DMS153 treated with DMSO at 0.1 percent for 48 hours (cell line): ENCODE data around the gene DUSP2.

ENCODE experiments used
- DNase-seq: peaks from one replicate; lab custom pipeline; 2025; ENCODE audit not compliant: unreplicated experiment; lab: John Stamatoyannopoulos, UW

Gene DUSP2

DNA sequence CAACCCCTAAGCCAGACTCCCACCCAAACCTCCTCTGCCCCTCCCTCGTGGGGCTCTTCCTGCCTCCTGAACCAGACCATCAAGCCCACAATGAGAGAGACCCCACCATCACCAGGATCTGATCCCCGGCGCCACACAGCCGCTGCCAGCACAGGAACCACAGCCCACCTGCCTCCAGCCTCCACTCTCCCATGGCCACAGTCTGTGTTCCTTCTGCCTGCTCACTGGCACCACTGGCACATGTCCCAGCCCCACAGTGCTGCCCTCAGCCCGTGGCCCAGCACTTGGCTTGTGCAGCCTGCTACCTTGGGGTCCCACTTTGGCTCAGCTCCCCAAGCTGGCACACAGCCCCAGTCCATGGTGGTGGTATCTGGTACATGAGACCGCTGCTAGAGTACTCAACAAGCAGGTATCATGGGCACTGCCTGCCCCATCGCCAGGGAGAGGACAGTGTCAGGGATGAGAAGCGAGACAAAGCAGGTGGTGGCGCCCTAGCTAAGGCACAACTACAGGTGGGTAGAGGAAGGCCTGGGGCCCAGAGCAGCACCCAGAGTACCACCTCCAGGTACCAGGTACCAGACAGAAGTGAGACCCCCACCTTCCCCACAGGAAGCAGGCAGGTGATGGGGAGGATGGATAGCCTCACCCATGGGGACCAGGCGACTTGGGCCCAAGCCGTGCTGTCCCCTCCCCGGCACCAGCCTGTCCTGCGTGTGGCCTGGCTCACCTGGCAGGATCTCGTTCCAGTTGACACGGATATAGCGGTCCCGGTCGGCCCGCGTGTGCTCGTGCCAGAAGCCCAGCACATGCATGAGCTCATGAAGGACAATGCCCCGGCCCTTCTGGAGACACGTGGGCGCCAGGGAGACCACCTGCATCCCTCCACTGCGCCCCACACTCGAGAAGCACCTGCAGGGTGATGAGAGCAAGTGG is 13.2 kb downstream of the DUSP2 start:
- no peak for DNase-seq

DNA sequence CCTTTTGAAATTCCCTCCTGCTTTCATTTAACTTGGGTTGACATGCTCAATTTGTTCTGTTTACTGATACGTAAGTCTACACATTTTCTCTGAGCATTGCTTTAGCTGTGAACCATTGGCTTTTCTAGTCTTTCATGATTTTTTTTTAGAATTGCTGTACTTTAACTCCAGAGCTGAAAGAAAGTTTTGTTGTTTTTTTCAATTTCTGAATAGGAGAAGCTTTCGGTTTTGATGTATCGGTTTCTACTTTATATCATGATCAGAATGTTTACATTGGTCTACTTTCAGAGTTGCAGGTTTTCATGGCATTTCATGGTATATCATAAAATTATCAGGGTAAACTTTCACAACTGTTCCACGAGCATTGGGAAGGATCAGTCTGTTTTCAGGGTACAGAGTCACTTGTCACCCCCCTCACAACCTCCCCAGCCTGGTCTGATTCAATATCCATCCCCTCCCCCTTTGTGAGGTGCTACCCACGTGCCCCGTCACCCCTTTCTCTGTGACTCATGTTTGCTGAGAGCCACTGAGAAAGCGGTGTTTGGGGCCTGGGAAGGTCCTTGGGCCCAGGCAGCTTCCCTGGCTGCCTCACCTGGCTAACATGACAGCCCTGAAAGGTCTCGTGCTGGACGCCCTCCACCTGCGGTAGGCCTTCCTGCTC is 14.0 kb downstream of the DUSP2 start:
- DNase-seq = no peak

- no peak for DNase-seq
Observed at GRCh38 chr2:96130483-96130882, 14.8 kb downstream of the DUSP2 start.

DNA sequence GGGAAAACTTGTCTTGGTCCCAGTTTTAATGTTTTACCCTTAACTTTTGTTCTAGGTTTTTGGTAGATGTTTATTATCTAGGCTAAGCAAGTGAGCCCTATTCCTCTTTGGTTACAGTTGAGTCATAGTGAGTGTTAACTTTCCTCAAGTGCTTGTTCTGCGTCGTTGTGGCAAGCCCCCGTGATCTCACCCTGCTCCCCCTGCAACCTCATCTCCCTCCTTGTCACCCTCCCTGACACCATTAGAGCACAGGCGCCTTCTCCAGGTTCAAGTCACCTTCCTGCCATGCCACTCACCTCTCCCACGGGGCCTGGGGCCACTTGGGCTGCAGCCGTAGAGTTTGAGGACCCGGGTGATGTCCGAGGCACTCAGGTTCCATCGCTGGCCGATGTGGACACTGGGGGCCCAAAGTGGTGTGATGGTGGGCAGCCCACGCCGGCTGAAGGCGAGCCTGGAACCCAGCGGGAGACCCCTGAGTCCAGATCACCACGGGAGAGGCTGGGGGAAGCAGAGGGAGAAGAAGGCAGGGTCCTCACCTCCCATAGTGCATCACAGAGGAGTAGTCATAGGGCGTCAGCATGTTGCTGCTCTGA is 15.6 kb downstream of the DUSP2 start:
- DNase-seq = no peak

- DNase-seq = no peak
Observed at GRCh38 chr2:96128456-96128855, 16.8 kb downstream of the DUSP2 start.

DNA sequence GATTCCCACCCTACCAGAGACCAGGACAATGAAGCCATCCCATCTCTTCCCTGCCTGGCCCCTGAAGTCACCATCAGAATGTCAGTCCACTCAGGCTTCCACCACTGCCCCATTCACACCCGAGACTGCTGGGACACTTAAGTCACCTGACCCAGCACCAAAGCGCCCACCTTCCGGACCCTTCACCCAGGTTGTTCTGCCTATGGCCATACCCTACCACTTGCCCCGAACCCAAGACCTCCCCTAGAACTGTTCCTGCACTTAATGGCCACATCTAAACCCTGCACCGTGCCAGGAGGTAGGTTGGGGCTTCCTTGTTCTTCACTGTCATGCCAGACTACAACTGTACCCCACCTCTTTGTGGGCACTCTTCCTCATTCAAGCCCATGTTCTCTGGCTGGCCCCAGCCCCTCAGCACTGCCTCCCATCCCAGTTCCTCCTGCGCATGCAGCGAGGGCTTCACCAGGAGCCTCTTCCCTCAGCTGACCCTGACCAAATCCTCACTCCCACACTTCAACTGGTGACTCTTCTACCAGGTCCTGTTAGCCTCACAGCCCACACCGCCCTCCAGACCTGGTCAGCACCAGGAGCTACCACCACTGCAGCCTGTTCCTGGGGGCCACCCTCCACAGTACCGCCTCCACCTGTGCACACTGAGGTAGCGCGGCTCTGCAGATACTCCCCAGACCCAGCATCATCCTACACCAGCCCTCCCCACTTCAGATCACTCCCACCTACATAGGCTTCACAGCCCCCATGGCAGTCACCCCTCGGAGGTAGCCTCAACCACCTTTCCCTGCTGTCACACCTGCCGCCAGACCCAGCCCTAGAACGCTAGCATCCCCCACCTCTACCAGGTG is 20.6 kb downstream of the DUSP2 start:
- no peak for DNase-seq

DNA sequence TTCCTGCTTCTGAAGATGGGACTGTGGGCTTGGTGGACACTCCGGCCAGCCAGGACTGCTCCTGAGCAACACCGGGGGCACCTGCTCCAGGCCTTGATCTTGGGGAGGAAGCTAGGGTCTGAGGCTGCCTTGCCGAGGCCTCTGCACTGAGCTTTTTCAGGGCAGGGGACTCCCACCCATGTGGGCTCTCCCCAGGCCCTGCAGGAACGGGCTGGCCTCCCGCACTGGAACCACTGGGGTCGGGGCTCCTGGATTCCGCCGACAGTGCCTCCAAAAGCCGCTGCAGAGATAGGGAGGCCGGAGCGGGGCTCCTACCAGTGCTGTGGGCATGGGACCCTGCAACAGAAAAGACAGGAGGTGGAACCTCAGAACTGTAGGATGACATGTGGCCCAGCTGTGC is 21.3 kb downstream of the DUSP2 start:
- no peak for DNase-seq

DNA sequence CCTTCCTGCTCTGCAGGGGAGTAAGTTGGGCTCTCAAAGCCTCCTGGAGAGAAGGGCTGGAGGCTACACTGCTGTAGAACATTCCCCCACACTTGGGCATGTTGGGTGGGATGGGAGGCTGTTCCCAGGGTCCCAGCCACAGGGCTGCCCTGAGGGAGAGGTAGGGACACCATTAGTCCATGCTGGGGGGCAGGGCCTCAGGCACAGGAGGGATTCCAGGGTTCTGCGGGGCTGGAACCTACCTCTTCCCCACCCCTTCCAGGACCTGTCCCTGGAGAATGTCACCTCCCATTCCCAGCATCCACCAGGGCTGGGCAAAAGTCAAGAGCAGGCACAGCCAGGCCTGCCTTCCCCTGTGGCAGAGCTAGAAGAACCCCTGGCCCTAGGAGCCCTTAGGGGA is 21.9 kb downstream of the DUSP2 start:
- DNase-seq = no peak

GRCh38 chr2:96122391-96122790 is 22.8 kb downstream of the DUSP2 start:
- DNase-seq = no peak

DNA sequence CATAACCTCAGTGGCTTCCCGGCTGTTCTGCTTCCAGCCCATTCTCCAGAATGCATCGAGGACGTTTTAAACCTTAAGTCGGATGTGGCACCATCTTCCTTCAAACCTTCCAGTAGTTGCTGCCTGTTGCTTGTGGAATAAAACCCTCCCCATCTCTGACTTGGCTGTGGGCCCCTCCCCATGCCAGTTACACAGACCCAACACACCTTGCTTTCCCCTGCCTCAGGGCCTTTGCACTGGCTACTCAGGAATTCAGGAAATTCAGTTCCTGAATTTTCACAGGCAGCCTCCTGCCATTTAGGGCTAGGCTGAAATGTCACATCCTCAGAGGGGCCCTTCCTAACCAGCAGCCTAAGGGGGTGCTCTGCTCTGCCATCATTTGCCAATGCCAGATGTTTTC is 23.8 kb downstream of the DUSP2 start:
- DNase-seq = no peak

GRCh38 chr2:96120991-96121390 is 24.2 kb downstream of the DUSP2 start:
- DNase-seq = no peak

GRCh38 chr2:96120091-96120720 is 25.0 kb downstream of the DUSP2 start:
- DNase-seq = no peak

GRCh38 chr2:96119389-96119751 is 25.9 kb downstream of the DUSP2 start:
- no peak for DNase-seq

DNA sequence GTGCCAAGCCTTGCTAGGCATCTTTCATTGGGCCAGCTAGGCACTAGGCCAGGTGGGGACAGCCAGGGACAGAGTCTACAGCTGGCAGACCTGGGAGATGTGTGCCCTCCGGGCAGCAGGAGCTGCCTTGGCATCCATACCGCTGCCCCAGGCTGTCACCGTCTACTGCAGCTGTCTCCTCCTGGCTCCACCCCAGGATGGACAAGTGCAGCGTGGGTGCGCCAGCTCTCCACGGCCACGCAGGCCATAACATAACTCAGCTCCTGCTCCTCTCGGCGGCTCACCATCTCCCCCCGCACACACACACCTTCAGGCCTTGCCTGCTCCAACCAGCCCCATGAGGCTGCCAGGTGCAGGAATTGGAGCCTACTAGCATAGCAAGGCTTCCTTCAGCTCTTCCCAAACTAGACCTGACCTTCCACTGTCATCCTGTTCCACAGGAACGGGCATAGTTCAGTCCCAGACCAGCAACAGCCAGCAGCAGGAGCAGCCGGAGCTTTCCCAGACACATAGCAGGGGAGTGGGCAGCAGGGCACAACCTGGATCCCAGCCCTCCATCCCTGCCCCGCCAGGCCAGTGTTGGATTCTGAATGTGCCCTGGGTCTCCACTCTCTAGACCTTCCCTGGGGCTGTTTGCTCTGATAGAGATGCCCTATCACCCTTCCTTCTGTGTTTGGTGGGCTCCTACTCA is 26.4 kb downstream of the DUSP2 start:
- DNase-seq = no peak

- no peak for DNase-seq
Observed at GRCh38 chr2:96117701-96118588, 27.3 kb downstream of the DUSP2 start.

DNA sequence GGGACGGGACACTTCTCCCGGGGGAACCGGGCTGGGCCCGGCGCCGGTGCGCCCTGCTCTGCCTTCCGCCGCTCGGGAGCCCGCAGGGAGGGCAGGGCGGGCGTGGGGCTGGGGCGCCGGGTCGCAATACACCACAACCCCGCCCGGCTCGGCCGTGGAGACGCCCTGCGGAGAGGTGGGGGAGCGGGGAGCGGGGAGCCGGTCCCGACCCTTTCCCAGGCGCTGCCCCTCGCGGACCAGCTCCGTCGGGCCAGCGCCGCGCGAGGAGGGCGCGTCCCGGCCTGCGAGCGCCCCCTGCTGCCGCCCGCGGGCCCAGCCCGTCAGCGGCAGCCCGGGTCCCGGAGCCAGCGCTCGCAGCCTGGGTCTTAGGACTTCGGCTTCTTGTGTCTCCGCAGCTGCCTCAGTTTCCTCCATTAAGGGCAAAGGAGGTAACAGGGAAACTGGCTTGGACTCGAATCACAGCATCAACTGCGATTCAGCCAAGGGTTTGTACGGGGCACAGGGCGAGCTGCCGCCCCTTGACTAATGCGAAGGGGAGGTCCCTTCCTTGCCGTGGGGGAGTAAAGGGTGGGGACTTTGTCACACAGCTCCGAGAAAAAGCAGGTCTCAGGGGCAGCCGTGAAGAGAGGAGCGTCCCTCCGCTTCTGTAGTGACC is 28.2 kb downstream of the DUSP2 start:
- DNase-seq = no peak

GRCh38 chr2:96116424-96116878 is 28.8 kb downstream of the DUSP2 start, which contains the start of gene ADRA2B:
TSS of gene ADRA2B (minus strand) at chr2:96116571. CDS start at chr2:96116149, 422 bp downstream.
- no peak for DNase-seq

GRCh38 chr2:96115631-96116423 is 29.4 kb downstream of the DUSP2 start:
- DNase-seq = no peak
